Lower leg skin (tissue), 4 donors: ENCODE measurements around the gene OR1F1. TPM values are rescaled to one million over a fixed set of nuclear protein-coding genes. Genes with fewer than 3 reads are reported as not detected.

Source experiments
- DNase-seq, 2 donors: peaks; one replicate each; pipeline ENCODE4 v3.0.0-alpha.2; 2019; ENCODE audit warnings: low spot score in 2 of 2
- H3K4me3 ChIP-seq: fragments of 200-600 bp; sonication (generic); 2 replicates; pipeline ENCODE4 v1.5.1; 2017; ENCODE audit warnings: mild to moderate bottlenecking, low read depth; ENCODE audit not compliant: poor library complexity, severe bottlenecking
- POLR2A ChIP-seq, 2 donors: fragments of 450-650 bp; IDR thresholded peaks; one replicate each; pipeline ENCODE4 v1.6.1; 2016 to 2017; ENCODE audit warnings: antibody characterized with exemption in 2 of 2, mild to moderate bottlenecking in 1 of 2, moderate library complexity in 1 of 2
- WGBS, 2 donors: methylation state at CpG; one replicate each; pipeline ENCODE4 v1.1.5; 2018; 5-methylcytosine and 5-hydroxymethylcytosine counted together
- intact Hi-C: fragments of 100-400 bp; cut with DNase I; formaldehyde crosslinking; loops from one replicate; pipeline ENCODE4 v1.15.0; 2023; ENCODE audit warnings: low total_unique reads
- total RNA-seq, 4 donors: library from RNA; depleted of rRNA; stranded (reverse); fragments of >200 nt; gene quantifications; one replicate each; pipeline ENCODE4 v1.1.0, GENCODE V29; 2016
- TF ChIP-seq, protein P1 (sequence below), 3 donors: fragments of 450-650 bp; IDR thresholded peaks; one replicate each; pipeline ENCODE4 v1.5.1; 2016; ENCODE audit warnings: antibody characterized with exemption in 3 of 3, mild to moderate bottlenecking in 3 of 3, moderate library complexity in 2 of 3

The OR1F1 gene
- total RNA-seq, 4 donors from 2014 or later: not detected

GRCh38 chr16:3212006-3212405, 24.0 kb downstream of the OR1F1 start:
- WGBS, 2 donors: 77 to 88% methylated on average over 3 of the region's 3 CpGs
- H3K4me3 ChIP-seq: no peak overlapping the region
- peak in 1 of 2 donors; percentile 23 for DNase-seq
- intact Hi-C loops: no loop called here
- TF ChIP-seq, protein P1, sequence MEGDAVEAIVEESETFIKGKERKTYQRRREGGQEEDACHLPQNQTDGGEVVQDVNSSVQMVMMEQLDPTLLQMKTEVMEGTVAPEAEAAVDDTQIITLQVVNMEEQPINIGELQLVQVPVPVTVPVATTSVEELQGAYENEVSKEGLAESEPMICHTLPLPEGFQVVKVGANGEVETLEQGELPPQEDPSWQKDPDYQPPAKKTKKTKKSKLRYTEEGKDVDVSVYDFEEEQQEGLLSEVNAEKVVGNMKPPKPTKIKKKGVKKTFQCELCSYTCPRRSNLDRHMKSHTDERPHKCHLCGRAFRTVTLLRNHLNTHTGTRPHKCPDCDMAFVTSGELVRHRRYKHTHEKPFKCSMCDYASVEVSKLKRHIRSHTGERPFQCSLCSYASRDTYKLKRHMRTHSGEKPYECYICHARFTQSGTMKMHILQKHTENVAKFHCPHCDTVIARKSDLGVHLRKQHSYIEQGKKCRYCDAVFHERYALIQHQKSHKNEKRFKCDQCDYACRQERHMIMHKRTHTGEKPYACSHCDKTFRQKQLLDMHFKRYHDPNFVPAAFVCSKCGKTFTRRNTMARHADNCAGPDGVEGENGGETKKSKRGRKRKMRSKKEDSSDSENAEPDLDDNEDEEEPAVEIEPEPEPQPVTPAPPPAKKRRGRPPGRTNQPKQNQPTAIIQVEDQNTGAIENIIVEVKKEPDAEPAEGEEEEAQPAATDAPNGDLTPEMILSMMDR (IDR thresholded peaks at IDR 0.05): no peak
- TF ChIP-seq POLR2A (IDR thresholded peaks at IDR 0.05): no peak

DNA sequence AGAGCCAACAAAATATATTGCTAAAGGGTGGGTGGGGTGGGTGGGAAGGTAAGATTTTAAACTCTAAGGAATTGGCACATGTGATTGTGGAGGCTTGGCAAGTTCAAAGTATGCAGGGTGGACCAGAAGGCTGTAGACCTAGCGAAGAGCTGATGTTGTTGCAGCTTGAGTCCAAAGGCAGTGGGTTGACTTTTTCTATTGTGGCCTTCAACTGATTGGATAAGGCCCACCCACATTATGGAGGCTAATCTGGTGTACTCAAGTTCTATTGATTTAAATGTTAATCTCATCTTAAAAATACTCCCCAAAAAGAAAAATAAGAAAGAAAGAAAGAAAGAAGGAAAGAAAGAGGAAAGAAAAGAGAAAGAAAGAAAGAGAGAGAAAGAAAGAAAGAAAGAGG, 24.6 kb downstream of the OR1F1 start:
- DNase-seq: no peak
- no peak overlapping the region for H3K4me3 ChIP-seq
- 74 to 79% methylated on average over 1 of the region's 1 CpG for WGBS, 2 donors
- no peak for TF ChIP-seq POLR2A (IDR thresholded peaks at IDR 0.05)
- TF ChIP-seq, protein P1 (IDR thresholded peaks at IDR 0.05): no peak
- intact Hi-C loops: no loop called here

GRCh38 chr16:3214904-3215600, 27.0 kb downstream of the OR1F1 start:
- TF ChIP-seq, protein P1 (IDR thresholded peaks at IDR 0.05): no peak
- TF ChIP-seq POLR2A (IDR thresholded peaks at IDR 0.05): no peak
- H3K4me3 ChIP-seq: no peak overlapping the region
- peak in 1 of 2 donors; percentile 20 for DNase-seq
- intact Hi-C loops: no loop called here
- 45 to 46% methylated on average over 7 of the region's 7 CpGs for WGBS, 2 donors

DNA sequence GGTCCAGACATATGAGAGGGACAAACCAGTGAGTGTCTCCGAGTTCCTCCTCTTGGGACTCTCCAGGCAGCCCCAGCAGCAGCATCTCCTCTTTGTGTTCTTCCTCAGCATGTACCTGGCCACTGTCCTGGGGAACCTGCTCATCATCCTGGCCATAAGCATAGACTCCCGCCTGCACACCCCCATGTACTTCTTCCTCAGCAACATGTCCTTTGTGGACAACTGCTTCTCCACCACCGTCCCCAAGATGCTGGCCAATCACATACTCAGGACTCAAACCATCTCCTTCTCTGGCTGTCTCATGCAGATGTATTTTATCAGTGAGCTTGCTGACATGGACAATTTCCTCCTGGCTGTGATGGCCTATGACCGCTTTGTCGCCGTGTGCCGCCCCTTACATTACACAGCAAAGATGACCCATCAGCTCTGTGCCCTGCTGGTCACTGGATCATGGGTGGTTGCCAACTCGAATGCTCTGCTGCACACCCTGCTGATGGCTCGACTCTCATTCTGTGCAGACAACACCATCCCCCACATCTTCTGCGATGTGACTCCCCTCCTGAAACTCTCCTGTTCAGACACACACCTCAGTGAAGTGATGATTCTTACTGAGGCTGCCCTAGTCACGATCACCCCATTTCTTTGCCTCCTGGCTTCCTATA, 27.7 kb downstream of the OR1F1 start:
- TF ChIP-seq, protein P1 (IDR thresholded peaks at IDR 0.05): no peak
- TF ChIP-seq POLR2A (IDR thresholded peaks at IDR 0.05): no peak
- H3K4me3 ChIP-seq: no peak overlapping the region
- WGBS, 2 donors: 76 to 79% methylated on average over 11 of the region's 11 CpGs

GRCh38 chr16:3216263-3216640, 28.2 kb downstream of the OR1F1 start:
- H3K4me3 ChIP-seq: no peak overlapping the region
- no peak for TF ChIP-seq POLR2A (IDR thresholded peaks at IDR 0.05)
- TF ChIP-seq, protein P1 (IDR thresholded peaks at IDR 0.05): no peak
- DNase-seq: peak in 1 of 2 donors; percentile 62
- intact Hi-C loops: no loop called here
- 53 to 63% methylated on average over 3 of the region's 3 CpGs for WGBS, 2 donors

More for the DNA sequence above, 27.7 kb downstream of the OR1F1 start:
- peak in 1 of 2 donors; percentile 50 for DNase-seq
- intact Hi-C loops: no loop called here
